ENCODE results near the gene BRCA2.

DNA sequence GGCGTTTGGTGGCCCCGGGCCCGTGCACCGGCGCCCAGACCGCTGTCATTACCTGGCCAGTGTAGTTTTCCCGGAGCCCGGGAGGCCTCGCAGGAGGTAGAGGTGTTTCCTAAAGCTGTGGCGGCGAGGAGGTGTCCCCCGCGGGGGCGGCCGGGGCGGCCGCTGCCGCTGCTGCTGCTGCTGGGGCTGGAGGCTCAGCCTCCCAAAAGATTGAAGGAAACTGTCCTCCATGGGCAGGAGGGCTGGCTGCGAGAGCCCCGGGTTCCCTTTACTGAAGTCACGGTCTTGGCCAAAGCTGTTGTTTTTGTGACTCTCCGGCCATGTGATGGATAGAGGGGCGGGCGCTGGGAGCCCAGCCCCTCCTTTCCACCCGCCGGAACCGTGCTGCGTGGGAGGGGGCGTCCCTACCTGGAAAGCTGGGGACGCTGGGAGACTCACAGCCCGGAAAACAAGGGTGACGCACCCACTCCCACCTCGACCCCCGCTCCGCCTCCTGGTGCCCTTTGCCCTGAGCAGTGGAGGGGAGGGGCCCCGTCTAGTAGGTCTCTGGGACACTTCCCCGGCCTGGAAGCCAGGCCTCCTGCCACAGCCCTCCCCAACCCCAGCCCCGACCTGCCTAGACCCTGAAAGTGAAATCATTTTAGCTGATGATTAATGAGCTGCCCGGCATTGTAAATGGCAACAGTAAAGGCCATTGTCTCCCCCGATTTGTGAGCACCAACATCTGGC is 112.7 kb downstream of the BRCA2 start, which contains the start of gene N4BP2L1:
- TF ChIP-seq, protein P1, sequence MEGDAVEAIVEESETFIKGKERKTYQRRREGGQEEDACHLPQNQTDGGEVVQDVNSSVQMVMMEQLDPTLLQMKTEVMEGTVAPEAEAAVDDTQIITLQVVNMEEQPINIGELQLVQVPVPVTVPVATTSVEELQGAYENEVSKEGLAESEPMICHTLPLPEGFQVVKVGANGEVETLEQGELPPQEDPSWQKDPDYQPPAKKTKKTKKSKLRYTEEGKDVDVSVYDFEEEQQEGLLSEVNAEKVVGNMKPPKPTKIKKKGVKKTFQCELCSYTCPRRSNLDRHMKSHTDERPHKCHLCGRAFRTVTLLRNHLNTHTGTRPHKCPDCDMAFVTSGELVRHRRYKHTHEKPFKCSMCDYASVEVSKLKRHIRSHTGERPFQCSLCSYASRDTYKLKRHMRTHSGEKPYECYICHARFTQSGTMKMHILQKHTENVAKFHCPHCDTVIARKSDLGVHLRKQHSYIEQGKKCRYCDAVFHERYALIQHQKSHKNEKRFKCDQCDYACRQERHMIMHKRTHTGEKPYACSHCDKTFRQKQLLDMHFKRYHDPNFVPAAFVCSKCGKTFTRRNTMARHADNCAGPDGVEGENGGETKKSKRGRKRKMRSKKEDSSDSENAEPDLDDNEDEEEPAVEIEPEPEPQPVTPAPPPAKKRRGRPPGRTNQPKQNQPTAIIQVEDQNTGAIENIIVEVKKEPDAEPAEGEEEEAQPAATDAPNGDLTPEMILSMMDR (IDR thresholded peaks at IDR 0.05): no peak
- TF ChIP-seq POLR2A (IDR thresholded peaks at IDR 0.05): peak; percentile 80 to 81

All from gastroesophageal sphincter (tissue), 3 donors.